Breast epithelium (tissue), 4 donors: Measurements from ENCODE around the gene FARP2. TPM values are rescaled to one million over a fixed set of nuclear protein-coding genes. Genes with fewer than 3 reads are reported as not detected.

Experiments used
- DNase-seq, 2 donors: peaks; one replicate each; pipeline ENCODE4 v3.0.0-alpha.2; 2019; ENCODE audit warnings: low spot score in 2 of 2
- H3K27ac ChIP-seq, 2 donors: fragments of 200-600 bp; sonication (generic) in 1 of 2; one replicate each; pipeline ENCODE4 v1.5.1; 2016 to 2019; ENCODE audit warnings: mild to moderate bottlenecking in 1 of 2
- H3K27me3 ChIP-seq, 2 donors: fragments of 200-600 bp; sonication (generic) in 1 of 2; one replicate each; pipeline versions ENCODE4 v1.5.1 to v1.6.0; 2017 to 2019; ENCODE audit warnings: control low read depth in 1 of 2, mild to moderate bottlenecking in 1 of 2
- H3K36me3 ChIP-seq: fragments of 200-600 bp; one replicate; pipeline ENCODE4 v1.5.1; 2019
- H3K4me1 ChIP-seq, 2 donors: fragments of 200-600 bp; sonication (generic); one replicate each; pipeline ENCODE4 v1.5.1; 2016 to 2019; ENCODE audit warnings: control low read depth in 1 of 2
- H3K4me3 ChIP-seq, 3 donors: fragments of 200-600 bp; sonication (generic); 1 replicate in 2 of 3; 2 replicates in 1 of 3; pipeline ENCODE4 v1.5.1; 2016 to 2019; ENCODE audit warnings: mild to moderate bottlenecking in 3 of 3, moderate library complexity in 2 of 3
- H3K9me3 ChIP-seq, 2 donors: fragments of 200-600 bp; sonication (generic) in 1 of 2; one replicate each; pipeline ENCODE4 v1.5.1; 2016 to 2019; ENCODE audit warnings: control low read depth in 1 of 2
- CTCF ChIP-seq, 3 donors: fragments of 450-650 bp; IDR thresholded peaks; one replicate each; pipeline ENCODE4 v1.5.1; 2016 to 2017; ENCODE audit warnings: antibody characterized with exemption in 3 of 3, mild to moderate bottlenecking in 3 of 3, moderate library complexity in 3 of 3
- POLR2A ChIP-seq: fragments of 450-650 bp; IDR thresholded peaks from one replicate; pipeline ENCODE4 v1.6.1; 2016; ENCODE audit warnings: antibody characterized with exemption, mild to moderate bottlenecking, moderate library complexity
- POLR2AphosphoS5 ChIP-seq, 3 donors: sonication (generic); formaldehyde crosslinking; IDR thresholded peaks; one replicate each; pipeline ENCODE4 v1.6.1; 2017; ENCODE audit warnings: antibody characterized with exemption in 3 of 3
- intact Hi-C: fragments of 100-400 bp; cut with DNase I; formaldehyde crosslinking; loops from one replicate; pipeline ENCODE4 v1.15.1; 2023; ENCODE audit warnings: low total_unique reads
- total RNA-seq, 3 donors: library from RNA; depleted of rRNA; stranded (reverse); fragments of >200 nt; gene quantifications; one replicate each; pipeline ENCODE4 v1.1.0, GENCODE V29; 2016

Gene FARP2
- total RNA-seq, 3 donors from 2014 or later = 34.4 to 43.3 (median 40.3) TPM

GRCh38 chr2:241458687-241459086, 102.6 kb downstream of the FARP2 start:
- TF ChIP-seq CTCF (IDR thresholded peaks at IDR 0.05) (no peak), POLR2A (no peak), POLR2AphosphoS5 (IDR thresholded peaks at IDR 0.05) (no peak)
- intact Hi-C loops = no loop called here

GRCh38 chr2:241459520-241459919, 103.4 kb downstream of the FARP2 start:
- intact Hi-C loops = no loop called here
- no peak overlapping the region for H3K4me3 ChIP-seq
- H3K27ac ChIP-seq = no peak overlapping the region
- H3K27me3 ChIP-seq = no peaks in the 10 kb centered on the region
- no peaks in the 10 kb centered on the region for H3K36me3 ChIP-seq
- no peak for TF ChIP-seq POLR2A
- no peak for TF ChIP-seq CTCF (IDR thresholded peaks at IDR 0.05)
- no peak for TF ChIP-seq POLR2AphosphoS5 (IDR thresholded peaks at IDR 0.05)
- H3K4me1 ChIP-seq = no peaks in the 10 kb centered on the region
- H3K9me3 ChIP-seq = no peaks in the 10 kb centered on the region
- DNase-seq = no peak

More at GRCh38 chr2:241458687-241459086, 102.6 kb downstream of the FARP2 start:
- Histone ChIP-seq H3K27ac (no peak overlapping the region), H3K4me3 (no peak overlapping the region), H3K4me1 (no peaks in the 10 kb centered on the region), H3K9me3 (no peaks in the 10 kb centered on the region), H3K27me3 (no peaks in the 10 kb centered on the region), H3K36me3 (no peaks in the 10 kb centered on the region)
- DNase-seq = no peak

GRCh38 chr2:241460631-241461030, 104.5 kb downstream of the FARP2 start:
- DNase-seq = no peak
- H3K4me1 ChIP-seq = no peaks in the 10 kb centered on the region
- H3K27ac ChIP-seq = no peak overlapping the region
- no peaks in the 10 kb centered on the region for H3K27me3 ChIP-seq
- no peaks in the 10 kb centered on the region for H3K9me3 ChIP-seq
- intact Hi-C loops = no loop called here
- no peaks in the 10 kb centered on the region for H3K36me3 ChIP-seq
- H3K4me3 ChIP-seq = no peak overlapping the region
- TF ChIP-seq CTCF (IDR thresholded peaks at IDR 0.05) (no peak), POLR2AphosphoS5 (IDR thresholded peaks at IDR 0.05) (no peak), POLR2A (no peak)

GRCh38 chr2:241461693-241462677, 105.9 kb downstream of the FARP2 start:
- TF ChIP-seq POLR2A (no peak), POLR2AphosphoS5 (IDR thresholded peaks at IDR 0.05) (no peak), CTCF (IDR thresholded peaks at IDR 0.05) (no peak)
- no peak overlapping the region for H3K4me3 ChIP-seq
- H3K27ac ChIP-seq = no peak overlapping the region
- intact Hi-C loops = no loop called here
- no peak for DNase-seq
- H3K9me3 ChIP-seq = no peaks in the 10 kb centered on the region
- H3K27me3 ChIP-seq = no peaks in the 10 kb centered on the region
- no peaks in the 10 kb centered on the region for H3K36me3 ChIP-seq
- H3K4me1 ChIP-seq = no peaks in the 10 kb centered on the region
